Activated T-helper 9 cell treated with anti-CD3 and anti-CD28 coated beads, Interleukin-2, amount 50 U/mL, for 16 hours (primary cell): ENCODE data around the gene MAGEA2.
"Not testable (repeated sequence)": the region's sequence is repeated elsewhere in the genome, so short reads cannot be mapped to it uniquely, and the experiment has no call there.

Source experiments
- DNase-seq: peaks from one replicate; pipeline ENCODE4 v3.0.0-alpha.2; 2020; ENCODE audit warnings: low read depth

The MAGEA2 gene

GRCh38 chrX:152753686-152754650 lies at the start of gene MAGEA2:
TSS of gene MAGEA2 (minus strand) at chrX:152753842. CDS start at chrX:152751363, 2,479 bp downstream.
- not testable (repeated sequence) for DNase-seq

GRCh38 chrX:152798945-152799344 lies 45.3 kb upstream of the MAGEA2 start:
- DNase-seq, result no peak

- not testable (repeated sequence) for DNase-seq
Measured at GRCh38 chrX:152787062-152787461, 33.4 kb upstream of the MAGEA2 start.

- DNase-seq, result not testable (repeated sequence)
Measured at GRCh38 chrX:152769549-152770289, 16.1 kb upstream of the MAGEA2 start, which contains the start of gene MAGEA6. TSS of gene MAGEA6 (minus strand) at chrX:152769689. CDS start at chrX:152767650, 2,039 bp downstream.

- not testable (repeated sequence) for DNase-seq
Measured at GRCh38 chrX:152766562-152766961, 12.9 kb upstream of the MAGEA2 start.

GRCh38 chrX:152761582-152761981 lies 7.9 kb upstream of the MAGEA2 start:
- not testable (repeated sequence) for DNase-seq

- not testable (repeated sequence) for DNase-seq
Measured at GRCh38 chrX:152759544-152759943, 5.9 kb upstream of the MAGEA2 start.

GRCh38 chrX:152758918-152759317 lies 5.3 kb upstream of the MAGEA2 start, which contains the start of gene CSAG3:
TSS of gene CSAG3 (plus strand) at chrX:152759218.
- DNase-seq, result not testable (repeated sequence)

GRCh38 chrX:152754871-152755270 lies 1.2 kb upstream of the MAGEA2 start:
- not testable (repeated sequence) for DNase-seq

GRCh38 chrX:152738560-152738959 lies 15.1 kb downstream of the MAGEA2 start:
- no peak for DNase-seq

GRCh38 chrX:152736528-152736927 lies 17.1 kb downstream of the MAGEA2 start:
- not testable (repeated sequence) for DNase-seq

- no peak for DNase-seq
Measured at GRCh38 chrX:152735860-152736511, 17.7 kb downstream of the MAGEA2 start.

- DNase-seq, result no peak
Measured at GRCh38 chrX:152735101-152735500, 18.5 kb downstream of the MAGEA2 start.

- DNase-seq, result not testable (repeated sequence)
Measured at GRCh38 chrX:152734143-152734858, 19.3 kb downstream of the MAGEA2 start.

- no peak for DNase-seq
Measured at GRCh38 chrX:152733261-152733975, 20.2 kb downstream of the MAGEA2 start, which contains the start of the genes CSAG1 and MAGEA12. TSS of gene CSAG1 (minus strand) at chrX:152733721. CDS start at chrX:152732460, 1,261 bp downstream. TSS of gene MAGEA12 (plus strand) at chrX:152733757. CDS start at chrX:152736162, 2,405 bp downstream.

- no peak for DNase-seq
Measured at GRCh38 chrX:152725409-152725808, 28.2 kb downstream of the MAGEA2 start.

- not testable (repeated sequence) for DNase-seq
Measured at GRCh38 chrX:152713815-152714787, 39.5 kb downstream of the MAGEA2 start, which contains the start of gene MAGEA2B. TSS of gene MAGEA2B (plus strand) at chrX:152714628. CDS start at chrX:152717107, 2,479 bp downstream.

GRCh38 chrX:152713195-152713594 lies 40.4 kb downstream of the MAGEA2 start:
- not testable (repeated sequence) for DNase-seq

GRCh38 chrX:152709173-152709572 lies 44.5 kb downstream of the MAGEA2 start, which contains the start of gene CSAG2:
TSS of gene CSAG2 (minus strand) at chrX:152709273. CDS start at chrX:152709112, 161 bp downstream.
- DNase-seq, result not testable (repeated sequence)
